Measurements from ENCODE around the gene CCR5.
"Not testable (repeated sequence)": the region's sequence is repeated elsewhere in the genome, so short reads cannot be mapped to it uniquely, and the experiment has no call there.

DNA sequence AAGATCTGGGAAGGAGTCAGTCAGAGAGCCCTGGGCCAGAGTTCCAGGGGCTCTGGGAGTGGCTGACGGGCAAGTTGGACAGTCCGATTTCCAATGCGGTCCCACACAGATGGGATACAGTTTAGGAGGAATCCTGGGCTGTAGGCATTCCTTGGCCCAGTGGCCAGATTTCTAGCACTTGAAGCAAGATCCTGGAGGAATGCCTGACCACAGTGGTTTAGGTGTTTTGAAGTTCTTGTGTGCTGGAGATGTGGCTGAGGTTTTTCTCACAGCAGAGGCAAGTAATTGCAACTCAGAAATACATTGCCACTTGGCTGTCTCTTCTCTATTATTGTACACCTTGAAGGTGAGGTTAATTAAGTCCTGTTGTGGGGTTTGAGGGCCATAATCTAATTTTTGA is 40.1 kb upstream of the CCR5 start:
- TF ChIP-seq, protein P1, sequence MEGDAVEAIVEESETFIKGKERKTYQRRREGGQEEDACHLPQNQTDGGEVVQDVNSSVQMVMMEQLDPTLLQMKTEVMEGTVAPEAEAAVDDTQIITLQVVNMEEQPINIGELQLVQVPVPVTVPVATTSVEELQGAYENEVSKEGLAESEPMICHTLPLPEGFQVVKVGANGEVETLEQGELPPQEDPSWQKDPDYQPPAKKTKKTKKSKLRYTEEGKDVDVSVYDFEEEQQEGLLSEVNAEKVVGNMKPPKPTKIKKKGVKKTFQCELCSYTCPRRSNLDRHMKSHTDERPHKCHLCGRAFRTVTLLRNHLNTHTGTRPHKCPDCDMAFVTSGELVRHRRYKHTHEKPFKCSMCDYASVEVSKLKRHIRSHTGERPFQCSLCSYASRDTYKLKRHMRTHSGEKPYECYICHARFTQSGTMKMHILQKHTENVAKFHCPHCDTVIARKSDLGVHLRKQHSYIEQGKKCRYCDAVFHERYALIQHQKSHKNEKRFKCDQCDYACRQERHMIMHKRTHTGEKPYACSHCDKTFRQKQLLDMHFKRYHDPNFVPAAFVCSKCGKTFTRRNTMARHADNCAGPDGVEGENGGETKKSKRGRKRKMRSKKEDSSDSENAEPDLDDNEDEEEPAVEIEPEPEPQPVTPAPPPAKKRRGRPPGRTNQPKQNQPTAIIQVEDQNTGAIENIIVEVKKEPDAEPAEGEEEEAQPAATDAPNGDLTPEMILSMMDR (IDR thresholded peaks at IDR 0.05), result not testable (repeated sequence)
- not testable (repeated sequence) for TF ChIP-seq POLR2A (IDR thresholded peaks at IDR 0.05)
